HepG2 (cell line): ENCODE results near the gene CABLES2. TPM values are rescaled to one million over a fixed set of nuclear protein-coding genes. Genes with fewer than 3 reads are reported as not detected.

Experiments
- ETV6 ChIP-seq: sonication (generic); formaldehyde crosslinking; conservative IDR thresholded peaks from 2 replicates; pipeline ENCODE4 v1.4.0; 2020; ENCODE audit warnings: missing genetic modification reagents
- FOXK2 ChIP-seq: fragments of 450-650 bp; IDR thresholded peaks from 2 replicates; pipeline ENCODE4 v1.6.1; 2016
- HIVEP1 ChIP-seq: sonication (generic); formaldehyde crosslinking; IDR thresholded peaks from 2 replicates; pipeline ENCODE4 v1.4.0; 2020; ENCODE audit warnings: mild to moderate bottlenecking, missing genetic modification reagents
- HMG20A ChIP-seq: IDR thresholded peaks from 2 replicates; pipeline ENCODE4 v1.6.1; 2016; ENCODE audit warnings: borderline replicate concordance
- TFDP2 ChIP-seq: sonication (generic); formaldehyde crosslinking; IDR thresholded peaks from 2 replicates; pipeline ENCODE4 v1.4.0; 2020; ENCODE audit warnings: missing genetic modification reagents
- THAP9 ChIP-seq: sonication (generic); formaldehyde crosslinking; IDR thresholded peaks from 2 replicates; pipeline ENCODE4; 2020; ENCODE audit warnings: missing genetic modification reagents, mild to moderate bottlenecking, borderline replicate concordance
- ZBTB21 ChIP-seq: sonication (generic); formaldehyde crosslinking; IDR thresholded peaks from 2 replicates; pipeline ENCODE4 v1.4.0; 2020; ENCODE audit warnings: missing genetic modification reagents
- ZNF275 ChIP-seq: sonication (generic); formaldehyde crosslinking; IDR thresholded peaks from 2 replicates; pipeline ENCODE4 v1.8.0; 2022; ENCODE audit warnings: missing genetic modification reagents, mild to moderate bottlenecking, inconsistent platforms, borderline replicate concordance
- ZNF646 ChIP-seq: sonication (generic); formaldehyde crosslinking; IDR thresholded peaks from 2 replicates; pipeline ENCODE4 v1.9.0; 2021; ENCODE audit warnings: mild to moderate bottlenecking, missing genetic modification reagents
- ZNF652 ChIP-seq: IDR thresholded peaks from 2 replicates; pipeline ENCODE4 v1.6.1; 2016; ENCODE audit warnings: low read depth, borderline replicate concordance
- ZNF720 ChIP-seq: sonication (generic); formaldehyde crosslinking; IDR thresholded peaks from 2 replicates; pipeline ENCODE4 v1.4.0; 2020; ENCODE audit warnings: missing genetic modification reagents
- polyA plus RNA-seq, 8 experiments: library from polyadenylated mRNA; depleted of rRNA in 3 of 8; stranded (reverse) in 7 of 8; unstranded in 1 of 8; fragments of >200 nt; fragmentation: Illumina TruSeq in 4 of 8; extraction: Trizol in 4 of 8; gene quantifications; 2 replicates each; pipeline versions ENCODE4 v1.2.1 to v1.2.3, GENCODE V29; 2011 to 2016; ENCODE audit warnings: low read depth in 4 of 8, missing spikeins in 1 of 8, mixed read lengths in 1 of 8; ENCODE audit not compliant: insufficient read depth in 1 of 8
- total RNA-seq, 5 experiments: library from RNA; depleted of rRNA; stranded (reverse); fragments of >200 nt; fragmentation: Illumina TruSeq; extraction: Trizol; gene quantifications; 2 replicates each; pipeline ENCODE4 v1.2.3, GENCODE V29; 2016; ENCODE audit warnings: low read depth in 1 of 5
- TF ChIP-seq, protein P1 (sequence below): sonication (generic); formaldehyde crosslinking; conservative IDR thresholded peaks from 2 replicates; pipeline ENCODE4 v1.4.0; 2020; ENCODE audit warnings: missing genetic modification reagents

CABLES2 gene
- total and polyA plus RNA-seq, 2 of the 13 experiments (the other 11 are each of a cell fraction or from before 2014, with no cell fraction given), result 5.2 to 9.7 TPM

DNA sequence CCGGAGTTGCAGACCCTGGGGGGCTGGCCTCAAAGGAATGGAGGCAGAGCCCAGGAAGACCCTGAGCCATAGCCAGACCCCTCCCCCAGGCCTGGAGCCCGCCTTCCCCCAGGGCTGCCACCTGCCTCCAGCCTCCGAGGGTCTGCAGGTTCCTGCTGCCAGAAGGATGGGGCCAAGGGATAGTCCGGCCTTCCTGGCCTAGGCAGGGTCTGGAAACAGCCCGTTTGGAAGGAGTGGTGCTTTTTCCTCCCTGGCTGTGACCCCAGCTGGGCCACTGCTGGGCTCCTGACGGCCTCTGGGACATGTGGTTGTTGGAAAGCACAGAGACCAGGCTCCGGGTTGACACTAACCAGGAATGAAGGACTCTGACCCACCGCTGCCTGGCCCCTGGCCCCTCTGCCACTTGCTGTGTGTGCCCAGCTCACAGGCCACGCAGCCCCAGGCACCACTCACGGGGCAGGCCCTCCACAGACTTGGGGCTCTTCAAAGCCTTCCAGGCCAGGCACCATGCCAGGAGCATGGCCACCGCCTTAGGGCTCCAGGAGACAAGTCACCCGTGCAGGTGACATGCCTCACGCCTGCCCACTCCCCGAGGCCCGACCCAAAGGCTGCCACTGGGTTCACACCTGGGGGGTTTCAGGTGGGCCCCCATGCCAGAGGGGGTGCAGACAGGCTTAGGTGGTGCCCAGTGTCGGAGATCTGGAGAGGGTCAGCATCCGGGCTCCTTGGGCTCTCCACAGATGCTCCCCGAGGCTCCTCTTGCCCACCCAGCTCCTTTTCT lies 36.1 kb downstream of the CABLES2 start (continued):
- TF ChIP-seq FOXK2 (no peak), HIVEP1 (CRISPR knock-in tag) (peak; percentile 53), TFDP2 (peak; percentile 56), ZBTB21 (CRISPR knock-in tag) (no peak), THAP9 (CRISPR knock-in tag) (peak; percentile 66), HMG20A (peak; percentile 27; the same call in 1 of the 2 replicates), ZNF646 (CRISPR knock-in tag) (no peak), ETV6 (CRISPR knock-in tag) (no peak), ZNF720 (CRISPR knock-in tag) (no peak), ZNF275 (no peak), ZNF652 (peak; percentile 3; the same call in 1 of the 2 replicates)
- TF ChIP-seq, protein P1, sequence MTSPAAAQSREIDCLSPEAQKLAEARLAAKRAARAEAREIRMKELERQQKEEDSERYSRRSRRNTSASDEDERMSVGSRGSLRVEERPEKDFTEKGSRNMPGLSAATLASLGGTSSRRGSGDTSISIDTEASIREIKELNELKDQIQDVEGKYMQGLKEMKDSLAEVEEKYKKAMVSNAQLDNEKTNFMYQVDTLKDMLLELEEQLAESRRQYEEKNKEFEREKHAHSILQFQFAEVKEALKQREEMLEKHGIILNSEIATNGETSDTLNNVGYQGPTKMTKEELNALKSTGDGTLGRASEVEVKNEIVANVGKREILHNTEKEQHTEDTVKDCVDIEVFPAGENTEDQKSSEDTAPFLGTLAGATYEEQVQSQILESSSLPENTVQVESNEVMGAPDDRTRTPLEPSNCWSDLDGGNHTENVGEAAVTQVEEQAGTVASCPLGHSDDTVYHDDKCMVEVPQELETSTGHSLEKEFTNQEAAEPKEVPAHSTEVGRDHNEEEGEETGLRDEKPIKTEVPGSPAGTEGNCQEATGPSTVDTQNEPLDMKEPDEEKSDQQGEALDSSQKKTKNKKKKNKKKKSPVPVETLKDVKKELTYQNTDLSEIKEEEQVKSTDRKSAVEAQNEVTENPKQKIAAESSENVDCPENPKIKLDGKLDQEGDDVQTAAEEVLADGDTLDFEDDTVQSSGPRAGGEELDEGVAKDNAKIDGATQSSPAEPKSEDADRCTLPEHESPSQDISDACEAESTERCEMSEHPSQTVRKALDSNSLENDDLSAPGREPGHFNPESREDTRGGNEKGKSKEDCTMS (CRISPR knock-in tag), result 0 out of 2 replicates have a peak, but pooled peaks have one; percentile 41
